Activated CD8-positive, alpha-beta memory T cell treated with anti-CD3 and anti-CD28 coated beads for 1 hour (primary cell): ENCODE results near the gene MSH5.
"Not testable (repeated sequence)": the region's sequence is repeated elsewhere in the genome, so short reads cannot be mapped to it uniquely, and the experiment has no call there.

Experiments
- DNase-seq, 2 donors: peaks; one replicate each; pipeline ENCODE4 v3.0.0-alpha.2; 2020; ENCODE audit warnings: low read depth in 1 of 2; ENCODE audit errors: extremely low read depth in 1 of 2

MSH5 gene

DNA sequence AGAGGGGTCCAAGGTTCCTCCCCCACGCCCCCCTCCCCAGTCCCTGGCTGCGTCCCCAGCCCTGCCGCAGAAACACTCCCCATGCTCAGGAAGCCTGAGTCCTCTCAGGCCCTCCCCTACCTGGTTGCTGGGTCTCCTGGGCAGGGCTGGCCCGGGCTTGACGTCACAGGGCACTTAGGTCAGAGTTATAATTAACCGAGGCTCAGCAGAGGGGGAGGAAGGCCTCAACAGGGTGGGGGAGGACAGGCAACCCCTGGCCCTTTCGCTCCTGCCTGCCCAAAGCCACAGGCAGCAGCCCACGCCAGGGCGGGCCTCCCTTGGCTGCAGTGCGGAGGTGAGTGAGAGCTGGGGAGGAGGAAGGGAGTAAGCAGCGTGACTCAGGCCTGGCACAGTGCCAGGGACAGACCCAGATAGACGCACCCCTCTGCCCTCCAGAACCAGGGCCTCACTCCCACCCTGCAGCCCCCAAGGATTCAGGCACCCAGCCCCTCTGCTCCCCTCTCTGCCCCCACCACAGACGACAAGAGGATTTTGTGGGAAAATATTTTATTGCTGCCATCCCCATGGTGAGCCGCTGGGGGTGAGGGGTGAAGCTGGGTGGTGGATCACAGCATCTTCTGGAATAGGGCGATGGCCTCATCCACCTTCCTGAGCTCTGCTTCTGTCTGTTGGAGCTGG is 37.3 kb downstream of the MSH5 start, which contains the start of gene VWA7:
TSS of gene VWA7 (minus strand) at position 340 of the 678 bp plus-strand sequence. CDS start 549 bp downstream, outside the sequence.
- DNase-seq = peak; percentile 39 to 56

DNA sequence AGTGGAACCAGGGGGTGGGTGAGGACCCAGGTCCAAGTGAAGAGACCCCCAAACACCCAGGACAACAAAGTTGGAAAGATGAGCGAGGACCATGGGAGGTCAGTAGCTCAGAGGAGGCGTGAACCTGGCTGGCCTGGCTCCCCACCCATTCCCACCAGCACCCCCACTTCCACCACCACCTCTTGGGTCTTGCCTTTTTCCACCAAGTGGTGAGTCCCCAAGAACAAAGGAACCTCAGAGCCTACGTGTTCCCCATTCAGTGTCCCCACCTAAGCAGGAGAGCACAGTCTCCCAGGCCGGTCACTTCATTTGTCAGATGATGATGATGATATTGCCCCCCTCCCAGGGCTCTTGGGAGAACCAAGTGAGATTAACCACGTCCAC is 37.9 kb downstream of the MSH5 start:
- no peak for DNase-seq

DNA sequence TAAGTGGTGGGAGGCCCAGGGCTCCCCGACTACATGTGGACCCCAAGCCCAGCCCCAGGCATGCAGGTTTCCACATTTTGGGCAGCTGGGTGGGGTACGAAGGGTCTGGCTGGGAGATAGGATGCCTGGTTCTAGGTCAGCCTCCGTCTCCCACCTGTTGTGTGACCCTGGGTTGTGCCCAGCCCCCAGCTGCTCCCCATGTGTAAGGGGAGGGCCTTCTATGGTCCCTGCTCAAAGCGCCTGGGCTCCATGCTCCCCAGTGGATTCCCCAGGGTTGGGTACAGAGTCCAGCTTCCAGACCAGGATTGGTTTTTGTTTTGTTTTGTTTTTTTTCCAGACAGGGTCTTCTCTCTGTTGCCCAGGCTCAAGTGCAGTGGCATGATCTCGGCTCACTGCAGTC is 38.4 kb downstream of the MSH5 start:
- DNase-seq = no peak

DNA sequence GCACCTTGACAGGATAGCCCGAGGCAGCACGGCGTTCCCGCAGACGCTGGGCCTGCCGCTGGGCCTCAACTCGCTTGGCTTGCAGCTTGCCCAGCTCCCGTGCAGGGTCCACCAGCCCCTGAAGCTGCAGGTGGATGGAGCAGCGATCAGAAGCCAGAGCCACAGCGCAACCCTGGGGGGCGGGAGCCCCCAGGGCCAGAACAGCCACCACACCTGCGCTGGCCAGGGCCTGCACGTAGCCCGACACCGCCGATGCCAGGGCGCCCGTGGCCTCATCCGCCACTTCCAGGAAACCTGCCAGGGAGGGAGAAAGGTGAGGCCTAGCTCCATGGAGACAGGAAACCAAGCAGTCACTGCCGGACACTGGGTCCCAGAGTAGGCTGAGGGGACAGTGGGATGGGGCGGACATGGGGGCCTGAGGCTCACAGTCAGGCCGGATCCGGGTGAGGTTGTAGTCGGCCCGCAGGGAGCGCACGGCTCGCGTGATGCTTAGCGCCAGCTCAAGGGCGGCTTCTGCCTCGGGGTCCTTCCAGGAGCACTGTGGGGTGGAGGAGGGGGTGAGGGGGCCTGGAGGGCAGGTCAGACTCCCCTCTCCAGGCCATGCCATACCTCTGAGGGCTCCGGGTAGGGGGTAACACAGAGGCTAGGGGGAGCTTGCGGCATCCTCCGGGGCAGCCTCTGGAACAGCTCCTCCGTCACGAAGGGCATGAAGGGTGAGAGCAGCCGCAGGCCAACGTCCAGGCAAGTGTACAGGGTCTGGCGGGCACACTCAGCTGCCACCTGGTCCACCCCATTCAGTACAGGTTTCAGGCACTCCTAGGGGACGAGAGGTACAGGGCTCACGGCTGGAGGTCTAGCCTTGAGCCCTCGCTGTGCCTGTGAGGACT is 39.4 kb downstream of the MSH5 start:
- no peak for DNase-seq

DNA sequence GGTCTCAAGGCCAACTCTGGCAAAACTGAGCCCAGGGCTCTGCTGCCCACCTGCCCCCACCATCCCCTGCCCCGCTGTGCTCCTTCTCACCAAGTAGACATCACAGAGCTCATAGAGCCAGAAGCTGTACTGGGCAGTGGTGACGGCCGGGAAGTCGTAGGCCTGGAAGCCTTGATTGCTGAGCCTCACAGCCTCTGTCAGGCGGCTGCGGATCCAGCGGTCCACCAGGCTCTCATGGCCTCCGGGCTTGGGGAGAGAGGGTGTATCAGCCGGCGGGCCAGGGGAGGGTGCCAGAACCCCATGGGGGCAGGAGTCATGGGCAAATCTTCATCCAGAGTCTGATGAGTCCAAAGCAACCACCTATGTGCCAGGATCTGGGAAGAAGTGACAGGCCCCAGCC is 40.1 kb downstream of the MSH5 start:
- DNase-seq = no peak

DNA sequence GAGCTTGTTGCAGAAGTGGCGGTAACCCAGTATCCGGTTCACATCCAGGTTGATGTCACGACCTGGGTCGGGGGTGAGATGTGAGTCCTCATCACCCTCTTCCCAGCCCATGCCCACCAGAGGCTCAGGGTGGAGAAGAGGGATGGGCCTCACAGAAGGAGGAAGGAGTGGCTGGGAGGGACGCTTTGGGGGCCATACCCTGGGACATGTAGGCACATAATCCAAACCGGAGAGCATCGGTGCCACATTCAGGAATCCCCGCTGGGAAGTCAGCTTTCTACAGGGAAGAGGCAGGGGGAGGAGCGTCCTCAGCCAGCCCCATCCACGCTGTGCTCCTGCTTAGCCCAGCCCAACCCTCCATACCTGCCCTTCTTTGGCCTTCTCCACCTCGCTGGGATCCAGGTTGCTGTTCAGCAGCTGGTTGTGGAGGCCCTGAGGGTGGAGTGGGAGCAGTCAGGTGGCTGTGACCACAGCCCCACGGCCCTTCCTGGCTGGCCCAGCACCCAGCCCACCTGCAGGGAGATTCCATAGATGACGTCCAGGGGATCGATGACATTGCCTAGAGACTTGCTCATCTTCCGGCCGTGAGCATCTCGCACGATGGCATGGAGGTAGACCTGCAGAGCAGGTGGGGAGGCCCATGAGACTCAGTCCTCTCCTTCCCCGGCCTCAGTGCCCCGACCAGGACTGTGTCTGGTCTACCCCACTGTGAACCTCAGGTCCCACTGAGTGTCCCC is 40.9 kb downstream of the MSH5 start:
- DNase-seq = no peak

DNA sequence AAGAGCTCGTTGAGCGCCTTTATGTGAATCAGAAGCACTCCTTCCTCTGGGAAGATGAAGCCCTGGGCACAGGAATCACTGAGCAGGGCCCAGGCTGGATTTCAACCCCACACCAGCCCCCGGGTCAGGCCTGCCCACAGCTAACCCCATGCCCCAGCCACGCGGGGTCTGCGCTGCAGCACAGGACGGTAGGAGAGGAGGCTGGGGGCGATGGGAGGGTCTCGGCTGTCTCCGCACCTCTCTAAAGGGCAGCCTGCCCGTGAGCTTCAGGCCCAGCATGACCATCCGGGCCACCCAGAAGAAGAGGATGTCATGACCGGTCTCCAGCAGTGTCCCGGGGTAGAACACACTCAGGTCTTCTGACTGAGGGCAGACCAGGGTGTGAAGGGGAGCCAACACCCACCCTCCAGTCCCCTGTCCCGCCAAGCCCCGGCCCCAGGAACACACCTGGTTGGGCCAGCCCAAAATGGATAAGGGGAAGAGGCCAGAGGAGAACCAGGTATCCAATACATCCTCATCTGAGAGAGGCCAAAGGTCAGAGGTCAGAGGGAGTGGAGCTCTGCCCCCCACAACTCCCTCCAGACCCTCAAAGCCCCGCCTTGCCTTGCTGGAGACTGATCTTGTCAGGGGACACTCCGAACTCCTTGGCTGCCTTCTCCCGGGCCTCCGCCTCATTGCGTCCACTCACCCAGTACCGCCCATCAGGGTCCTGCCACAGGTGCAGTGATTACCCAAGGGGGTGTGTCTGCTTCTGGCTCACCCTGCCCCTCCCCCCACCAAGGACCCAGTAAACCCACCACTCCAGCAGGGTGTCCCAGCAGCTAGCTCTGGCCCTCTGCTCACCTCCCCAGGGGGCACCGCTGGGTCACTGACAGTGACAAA is 41.7 kb downstream of the MSH5 start:
- DNase-seq = no peak

DNA sequence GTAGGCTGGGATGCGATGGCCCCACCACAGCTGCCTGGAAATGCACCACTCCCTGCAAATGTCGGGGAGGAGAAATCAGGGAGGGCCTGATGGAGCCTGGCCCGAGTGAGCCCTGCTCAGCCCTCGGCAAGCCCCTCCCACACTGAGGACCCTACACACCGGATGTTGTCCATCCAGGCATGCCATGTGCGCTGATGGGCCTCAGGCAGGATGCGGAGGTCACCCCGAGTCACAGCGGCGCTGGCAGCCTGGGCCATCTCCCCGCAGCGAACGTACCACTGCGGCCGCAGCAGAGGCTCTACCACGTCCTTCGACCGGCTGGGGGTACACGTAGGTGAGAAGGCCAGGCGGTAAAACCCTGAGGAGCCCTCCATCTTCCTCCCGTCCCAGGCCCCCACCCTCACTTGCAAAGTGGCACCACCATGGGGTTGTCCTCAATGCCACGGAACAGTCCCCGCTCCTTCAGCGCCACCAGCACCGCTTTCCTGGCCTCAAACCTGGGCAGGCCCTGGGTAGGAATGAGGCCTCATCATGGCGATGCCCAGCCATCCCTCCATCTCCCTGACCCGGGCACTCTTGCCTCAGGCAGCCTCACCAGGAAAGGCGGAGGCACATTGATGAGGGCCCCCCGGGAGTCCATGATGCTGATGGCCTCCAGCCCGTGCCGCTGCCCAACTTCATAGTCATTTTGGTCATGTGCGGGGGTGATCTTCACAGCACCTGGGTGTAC is 42.5 kb downstream of the MSH5 start:
- no peak for DNase-seq

DNA sequence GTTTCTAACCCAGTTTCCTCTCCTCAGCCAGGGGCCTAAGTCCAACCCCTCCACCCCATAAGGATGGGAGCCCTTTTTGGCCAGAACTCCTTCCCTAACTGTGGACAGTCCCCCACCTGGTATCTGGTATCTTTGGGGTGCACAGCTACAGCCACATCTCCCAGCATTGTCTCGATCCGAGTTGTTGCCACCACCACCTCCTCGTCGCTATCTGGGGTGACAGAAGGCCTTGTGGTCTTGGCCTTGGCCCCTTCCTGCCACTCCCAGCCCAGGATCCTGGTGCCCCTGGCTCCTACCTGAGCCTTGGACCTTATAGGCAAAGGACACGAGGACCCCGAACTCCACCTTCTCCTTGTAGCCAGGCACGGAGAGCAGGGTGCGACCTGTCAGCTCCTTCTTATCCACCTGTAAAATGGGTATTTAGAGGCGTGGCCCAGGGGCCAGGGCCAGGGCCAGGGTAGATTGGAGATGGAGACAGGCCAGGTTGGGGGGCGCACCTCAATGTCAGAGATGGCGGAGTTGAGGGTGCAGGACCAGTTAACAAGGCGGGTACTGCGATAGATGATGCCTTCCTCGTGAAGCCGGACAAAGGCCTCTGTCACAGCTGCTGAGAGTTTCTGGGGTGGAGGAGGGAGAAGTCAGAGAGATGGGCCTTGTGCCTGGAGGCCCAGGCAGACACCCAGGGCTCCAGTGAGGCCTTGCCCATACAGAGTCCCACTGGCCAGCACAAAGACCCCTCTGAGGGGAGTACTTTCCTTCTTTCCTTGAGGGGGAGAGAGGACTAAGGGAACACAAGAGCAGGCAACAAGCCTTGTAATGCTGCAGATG is 44.5 kb downstream of the MSH5 start:
- no peak for DNase-seq

DNA sequence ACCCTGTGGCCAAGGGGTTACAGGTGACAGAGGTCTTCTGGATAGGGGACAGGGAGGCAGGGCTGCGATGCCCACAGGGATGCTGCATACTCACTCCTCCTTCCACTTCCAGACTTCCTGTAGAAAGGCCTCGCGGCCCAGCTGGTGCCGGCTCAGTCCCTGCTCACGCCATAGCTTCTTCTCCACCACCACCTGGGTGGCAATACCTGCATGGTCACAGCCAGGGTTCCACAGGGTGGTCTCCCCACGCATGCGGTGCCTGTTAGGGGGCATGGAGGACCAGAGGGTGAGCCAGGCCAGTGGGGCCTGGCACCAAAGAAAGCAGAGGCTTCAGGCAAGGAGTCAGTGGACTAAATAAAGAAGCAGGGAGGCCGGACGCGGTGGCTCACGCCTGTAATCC is 45.7 kb downstream of the MSH5 start:
- no peak for DNase-seq

DNA sequence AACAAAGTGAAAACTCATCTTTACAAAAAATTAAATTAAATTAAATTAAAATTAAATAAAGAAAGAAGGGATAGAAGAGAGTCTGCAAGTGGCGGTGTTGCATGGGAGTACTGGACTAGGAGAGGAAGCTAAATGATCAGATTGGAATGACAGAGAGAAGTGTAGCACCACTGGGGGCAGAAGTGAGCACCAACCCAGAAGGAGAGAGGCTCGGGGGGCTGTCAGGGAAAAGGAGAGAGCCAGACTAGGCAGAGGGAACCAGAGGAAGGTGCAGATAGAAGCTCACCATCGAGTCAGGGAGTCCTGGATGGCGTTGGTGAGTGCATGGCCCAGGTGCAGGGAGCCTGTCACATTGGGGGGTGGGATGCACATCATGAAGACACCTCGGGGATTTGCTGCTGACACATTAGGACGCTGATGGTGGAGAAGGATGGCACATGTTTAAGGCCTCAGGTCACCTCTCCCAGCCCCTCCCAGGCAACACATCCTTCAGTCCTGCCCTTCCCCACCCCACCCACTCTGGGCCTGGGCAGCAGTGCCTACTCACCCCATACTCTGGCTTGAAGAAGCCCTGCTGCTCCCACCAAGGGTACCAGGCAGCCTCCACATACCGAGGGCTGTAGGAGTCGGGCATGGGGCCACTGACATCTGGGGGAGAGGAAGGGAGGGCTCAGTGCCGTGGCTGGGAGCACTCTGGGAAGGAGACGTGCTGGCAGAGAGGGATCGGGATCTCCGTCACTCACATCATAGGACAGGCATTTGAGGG is 51.7 kb downstream of the MSH5 start:
- no peak for DNase-seq

DNA sequence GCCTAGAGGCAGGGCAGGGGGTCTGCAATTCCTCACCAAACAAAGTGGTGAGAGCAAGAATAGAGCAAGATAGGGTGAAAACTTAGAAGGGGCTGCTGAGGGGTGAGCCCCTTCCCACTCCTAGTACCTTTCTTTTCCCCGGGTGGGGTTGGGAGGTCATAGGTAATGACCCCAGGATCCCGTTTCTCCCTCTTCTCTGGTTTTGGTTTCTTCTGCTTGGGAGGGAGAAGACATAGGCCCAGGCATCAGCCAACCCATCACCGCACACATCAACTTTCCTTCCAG is 52.2 kb downstream of the MSH5 start:
- DNase-seq = no peak

DNA sequence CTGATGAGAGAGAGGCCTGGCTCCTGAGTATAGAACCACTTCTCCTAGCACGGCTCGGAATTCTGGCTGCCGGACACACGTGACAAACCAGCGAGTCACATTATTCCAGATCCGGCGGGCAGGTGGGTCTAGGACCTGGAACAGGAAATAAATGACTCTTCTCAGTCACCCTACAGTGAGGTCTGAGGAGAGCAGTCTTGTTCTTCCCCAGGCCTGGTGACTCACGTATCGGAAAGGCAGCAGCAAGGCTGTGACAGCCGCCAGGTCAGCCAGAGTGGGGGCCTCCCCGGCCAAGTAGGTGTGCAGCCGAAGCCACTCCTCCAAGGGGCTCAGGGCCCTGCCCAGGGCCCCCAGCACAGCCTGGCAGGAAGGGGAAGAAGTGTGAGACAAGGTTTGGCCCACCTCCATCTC is 53.0 kb downstream of the MSH5 start:
- DNase-seq = no peak

DNA sequence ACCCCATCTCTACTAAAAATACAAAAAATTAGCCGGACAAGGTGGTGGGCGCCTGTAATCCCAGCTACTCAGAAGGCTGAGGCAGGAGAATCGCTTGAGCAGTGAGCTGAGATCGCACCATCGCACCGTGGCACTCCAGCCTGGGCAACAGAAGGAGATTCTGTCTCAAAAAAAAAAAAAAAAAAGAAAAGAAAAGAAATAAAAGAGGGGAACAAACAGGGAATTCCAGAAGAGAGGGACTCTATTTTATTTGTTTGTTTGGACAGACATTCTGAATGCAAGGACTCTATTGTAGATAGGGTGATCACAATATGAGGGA is 54.1 kb downstream of the MSH5 start:
- not testable (repeated sequence) for DNase-seq

DNA sequence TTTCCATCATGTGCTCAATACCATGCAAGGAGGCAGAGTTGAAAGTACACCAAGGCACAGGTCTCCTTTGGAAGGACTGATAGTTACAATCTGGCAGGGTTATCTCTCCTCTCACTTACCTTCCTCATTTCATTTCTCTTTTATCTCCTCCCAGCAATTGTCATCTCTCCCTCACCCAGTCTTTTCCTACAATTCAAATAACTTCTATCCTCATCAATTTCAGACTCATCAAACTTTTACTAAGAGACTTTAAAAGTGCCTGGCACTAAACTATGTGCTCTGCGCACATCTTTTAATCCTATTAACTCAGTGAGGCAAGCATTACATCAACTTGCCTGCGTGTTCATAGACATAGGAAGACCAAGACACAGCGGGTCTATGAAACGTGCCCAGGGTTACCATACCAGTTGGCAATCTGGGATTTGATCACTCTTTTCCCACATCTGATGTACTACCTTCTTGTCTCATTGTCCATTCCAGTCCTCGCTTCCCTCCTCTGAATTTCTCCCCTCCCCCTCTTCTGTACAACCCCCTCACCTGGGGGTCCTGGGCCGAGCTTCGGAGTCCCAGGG is 54.6 kb downstream of the MSH5 start:
- no peak for DNase-seq

DNA sequence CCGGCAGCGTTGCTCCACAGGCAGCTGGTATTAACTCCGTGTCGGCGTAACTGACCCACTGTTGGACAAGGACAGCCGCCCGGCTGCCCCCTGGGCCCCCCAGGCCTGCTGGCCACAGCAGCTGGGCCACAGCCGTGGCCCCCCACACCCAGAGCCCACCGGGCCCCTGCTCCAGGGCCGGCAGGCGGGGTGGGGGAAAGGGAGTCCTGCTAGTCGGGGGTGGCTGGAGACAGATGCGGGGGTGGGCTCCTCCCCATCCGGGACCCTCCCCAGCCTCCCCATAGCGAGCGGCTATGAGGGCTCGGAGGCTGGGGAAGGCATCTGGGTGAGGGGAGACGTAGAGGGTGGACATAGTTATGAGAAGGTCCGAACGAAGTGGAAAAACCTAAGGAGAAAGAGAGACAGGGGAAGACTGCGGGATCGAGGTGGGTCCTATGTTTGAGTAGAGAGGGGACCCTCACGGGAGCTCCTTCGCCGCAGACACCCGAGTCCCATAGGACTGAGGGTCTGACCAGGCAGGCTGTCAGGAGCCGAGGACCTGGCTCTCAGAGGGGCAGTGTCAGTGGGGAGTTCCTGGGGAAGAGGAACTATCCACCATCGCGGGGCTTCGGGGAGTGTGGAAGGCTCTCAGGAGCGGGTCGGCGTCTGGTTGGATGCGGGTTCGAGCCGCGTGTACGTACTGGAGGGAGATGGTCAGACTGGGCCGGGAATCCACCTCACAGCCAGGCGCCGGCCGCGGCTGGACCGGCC is 55.2 kb downstream of the MSH5 start:
- no peak for DNase-seq

DNA sequence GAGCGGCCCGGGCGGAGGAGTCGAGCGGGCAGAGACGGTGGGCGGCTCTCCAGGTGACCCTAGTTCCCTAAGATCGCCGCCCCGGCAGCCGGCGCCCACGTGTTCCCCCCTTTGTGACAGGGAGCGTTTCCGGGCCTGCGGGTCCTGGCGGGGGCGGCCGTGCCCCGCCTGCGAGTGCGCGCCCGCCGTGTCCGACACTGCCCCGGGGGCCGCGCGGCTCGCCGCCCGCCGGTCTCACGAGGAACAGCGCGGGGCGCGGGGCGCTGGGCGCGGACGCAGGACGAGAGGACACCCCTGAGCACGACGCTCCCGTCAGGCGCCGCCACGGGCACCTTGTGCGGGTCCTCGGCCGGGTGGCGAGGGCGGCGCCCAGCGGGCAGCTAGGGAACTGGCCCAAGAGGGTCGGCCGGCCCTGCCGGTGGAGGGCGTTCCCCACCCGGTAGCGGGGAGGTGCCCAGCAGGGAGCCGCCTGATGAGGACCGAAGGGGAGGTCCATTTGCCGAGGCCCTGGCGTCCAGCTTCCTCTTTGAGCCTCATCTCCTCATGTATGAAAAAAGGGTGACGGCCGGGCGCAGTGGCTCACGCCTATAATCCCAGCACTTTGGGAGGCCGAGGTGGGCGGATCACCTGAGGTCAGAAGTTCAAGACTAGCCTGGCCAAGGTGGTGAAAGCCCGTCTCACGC is 56.0 kb downstream of the MSH5 start, which contains the start of gene VARS1:
TSS of gene VARS1 (minus strand) at position 137 of the 683 bp plus-strand sequence. CDS start 535 bp downstream, outside the sequence.
- DNase-seq = peak; percentile 55 to 76
